Right atrium auricular region (tissue), 2 donors: ENCODE data around the gene SNRNP35. TPM values are rescaled to one million over a fixed set of nuclear protein-coding genes. Genes with fewer than 3 reads are reported as not detected.

Experiments used
- DNase-seq: peaks from one replicate; pipeline ENCODE4 v3.0.0-alpha.2; 2019; ENCODE audit warnings: low spot score
- H3K27ac ChIP-seq, 2 donors: fragments of 200-600 bp; sonication (generic); 1 replicate in 1 of 2; 2 replicates in 1 of 2; pipeline ENCODE4 v1.5.1; 2016 to 2019
- H3K27me3 ChIP-seq, 2 donors: fragments of 200-600 bp; sonication (generic); one replicate each; pipeline versions ENCODE4 v1.5.1 to v1.6.0; 2017 to 2019
- H3K36me3 ChIP-seq: fragments of 200-600 bp; sonication (generic); one replicate; pipeline ENCODE4 v1.5.1; 2016
- H3K4me1 ChIP-seq, 2 donors: fragments of 200-600 bp; sonication (generic); one replicate each; pipeline versions ENCODE4 v1.5.1 to v1.6.0; 2017 to 2019
- H3K4me3 ChIP-seq, 2 donors: fragments of 200-600 bp; sonication (generic); 1 replicate in 1 of 2; 2 replicates in 1 of 2; pipeline ENCODE4 v1.5.1; 2017 to 2019; ENCODE audit warnings: mild to moderate bottlenecking in 1 of 2, moderate library complexity in 1 of 2
- H3K9me3 ChIP-seq, 2 donors: fragments of 200-600 bp; sonication (generic); one replicate each; pipeline ENCODE4 v1.5.1; 2019
- CTCF ChIP-seq, 2 donors: fragments of 200-600 bp; sonication (generic); IDR thresholded peaks; one replicate each; pipeline ENCODE4 v1.5.1; 2019; ENCODE audit warnings: antibody characterized with exemption in 2 of 2
- total RNA-seq, 2 donors: library from RNA; depleted of rRNA; stranded (reverse); fragments of >200 nt; gene quantifications; one replicate each; pipeline ENCODE4 v1.1.0, GENCODE V29; 2016

Gene SNRNP35
- total RNA-seq, 2 donors from 2014 or later, result 17.4 to 18.4 TPM

DNA sequence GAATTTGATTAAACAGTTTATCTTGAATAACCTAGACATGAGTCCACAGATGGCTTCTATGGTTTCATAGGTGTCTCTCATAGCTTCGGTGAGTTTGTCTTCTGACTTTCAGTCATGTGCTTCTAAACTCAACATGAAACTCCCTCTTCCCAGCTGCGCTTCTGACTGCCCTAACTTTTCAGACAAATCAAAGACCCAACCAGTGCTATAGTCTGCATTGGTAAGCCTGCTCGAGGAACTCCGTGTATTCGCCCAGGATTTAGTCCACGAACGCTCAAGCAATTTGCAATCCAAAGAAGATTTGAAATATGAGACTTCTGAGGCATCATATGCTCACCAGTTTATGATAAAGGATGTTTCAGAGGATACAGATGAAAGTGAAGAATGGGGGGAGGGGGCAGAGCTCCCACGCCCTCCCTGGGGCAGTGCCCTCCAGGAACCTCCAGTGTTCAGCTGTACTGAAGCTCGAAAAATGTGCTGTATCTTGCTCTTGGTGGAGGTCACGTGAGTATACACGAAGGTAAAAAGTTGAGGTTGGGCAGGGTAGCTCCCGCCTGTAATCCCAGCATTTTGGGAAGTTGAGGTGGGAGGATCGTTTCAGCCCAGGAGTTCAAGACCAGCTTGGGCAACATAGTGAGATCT lies 16.3 kb upstream of the SNRNP35 start:
- Histone ChIP-seq H3K36me3 (no peaks in the 10 kb centered on the region), H3K4me3 (no peak overlapping the region), H3K27me3 (no peaks in the 10 kb centered on the region), H3K27ac (no peak overlapping the region), H3K4me1 (peaks cover 0 to 26% of the 10 kb centered on the region in 2 donors), H3K9me3 (no peaks in the 10 kb centered on the region)
- TF ChIP-seq CTCF (IDR thresholded peaks at IDR 0.05), result no peak
- no peak for DNase-seq

GRCh38 chr12:123442774-123443173 lies 15.2 kb upstream of the SNRNP35 start:
- no peak for DNase-seq
- H3K36me3 ChIP-seq, result no peaks in the 10 kb centered on the region
- no peak for TF ChIP-seq CTCF (IDR thresholded peaks at IDR 0.05)
- H3K9me3 ChIP-seq, result no peaks in the 10 kb centered on the region
- no peak overlapping the region for H3K4me3 ChIP-seq
- H3K27ac ChIP-seq, result no peak overlapping the region
- H3K4me1 ChIP-seq, result peaks cover 0 to 22% of the 10 kb centered on the region in 2 donors
- H3K27me3 ChIP-seq, result no peaks in the 10 kb centered on the region

DNA sequence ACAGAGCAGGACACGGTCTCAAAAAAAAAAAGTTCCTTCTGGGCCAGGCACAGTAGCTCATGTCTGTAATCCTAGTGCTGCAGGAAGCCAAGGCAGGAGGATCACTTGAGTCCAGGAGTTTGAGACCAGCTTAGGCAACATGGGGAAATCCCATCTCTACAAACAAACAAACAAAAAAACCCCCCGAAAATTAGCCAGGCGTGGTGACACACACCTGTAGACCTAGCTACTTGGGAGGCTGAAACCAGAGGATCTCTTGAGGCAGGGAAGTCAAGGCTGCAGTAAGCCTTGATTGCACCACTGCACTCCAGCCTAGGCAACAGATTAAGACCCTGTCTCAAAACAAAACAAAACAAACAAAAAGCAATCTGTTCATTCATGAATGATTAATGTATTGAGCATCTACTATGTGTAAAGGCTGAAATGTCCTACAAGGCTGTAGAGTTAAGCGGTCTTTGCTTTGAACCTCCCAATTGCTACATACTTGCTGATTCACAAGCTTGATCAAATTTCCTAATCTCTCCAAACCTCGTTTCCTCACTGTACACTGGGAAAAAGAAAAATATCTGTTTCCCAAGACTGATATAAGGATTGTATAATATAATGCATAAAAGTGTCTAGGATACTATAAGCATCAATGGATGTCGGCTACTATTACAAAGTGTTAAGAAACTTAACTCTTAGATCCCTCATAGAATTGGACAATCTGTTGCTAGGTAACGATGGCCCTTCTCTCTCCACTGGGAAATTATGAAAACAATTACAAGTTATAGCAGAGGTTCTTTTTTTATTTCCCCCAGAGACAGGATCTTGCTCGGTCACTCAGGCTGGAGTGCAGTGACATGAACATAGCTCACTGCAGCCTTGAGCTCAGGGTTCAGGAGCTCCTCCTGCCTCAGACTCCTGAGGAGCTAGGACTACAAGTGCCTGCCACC lies 13.6 kb upstream of the SNRNP35 start:
- DNase-seq, result no peak
- H3K36me3 ChIP-seq, result no peaks in the 10 kb centered on the region
- no peak for TF ChIP-seq CTCF (IDR thresholded peaks at IDR 0.05)
- H3K27me3 ChIP-seq, result no peaks in the 10 kb centered on the region
- peaks cover 0 to 22% of the 10 kb centered on the region in 2 donors for H3K4me1 ChIP-seq
- H3K9me3 ChIP-seq, result no peaks in the 10 kb centered on the region
- no peak overlapping the region for H3K4me3 ChIP-seq
- H3K27ac ChIP-seq, result peak overlapping the region in 1 of 2 donors; percentile 74

DNA sequence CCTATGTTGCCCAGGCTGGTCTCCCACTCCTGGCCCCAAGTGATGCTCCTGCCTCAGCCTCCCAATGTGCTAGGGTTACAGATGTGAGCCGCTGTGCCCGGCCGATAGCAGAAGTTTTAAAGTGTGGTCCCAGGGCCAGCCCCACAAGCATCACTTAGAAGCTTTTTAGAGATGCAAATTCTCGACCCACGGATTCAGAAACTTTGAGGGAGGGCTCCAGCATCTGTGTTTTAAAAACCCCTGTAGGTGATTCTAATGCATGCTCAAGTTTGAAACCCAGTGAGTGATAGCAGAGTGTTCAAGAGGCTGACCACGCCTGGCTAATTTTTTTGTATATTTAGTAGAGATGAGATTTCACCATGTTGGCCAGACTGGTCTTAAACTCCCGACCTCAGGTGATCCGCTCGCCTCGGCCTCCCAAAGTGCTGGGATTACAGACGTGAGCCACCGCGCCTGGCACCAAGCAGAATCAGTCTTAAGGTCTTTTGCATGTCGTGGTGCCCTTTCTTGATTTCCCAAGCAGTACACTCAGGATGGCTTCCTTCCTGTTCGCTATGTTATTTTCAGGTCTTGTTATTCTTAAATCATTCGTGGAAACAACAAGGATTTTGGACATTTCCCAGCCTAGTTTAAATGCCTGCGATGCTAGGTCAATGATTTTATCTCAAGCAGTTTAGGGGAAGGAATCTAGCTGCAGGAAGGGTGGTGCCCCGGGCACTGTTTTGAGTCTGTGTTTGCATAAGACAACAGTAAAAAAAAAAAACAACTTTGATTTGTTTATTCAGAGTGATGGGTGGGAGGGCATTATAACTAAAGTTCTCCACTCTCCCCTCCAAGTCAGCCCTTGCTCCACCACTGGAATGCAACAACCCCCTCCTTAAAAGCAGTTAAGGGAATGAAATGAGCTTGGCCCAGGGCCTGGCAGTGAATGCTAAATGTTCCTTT lies 12.3 kb upstream of the SNRNP35 start:
- TF ChIP-seq CTCF (IDR thresholded peaks at IDR 0.05), result no peak
- H3K27me3 ChIP-seq, result no peaks in the 10 kb centered on the region
- no peaks in the 10 kb centered on the region for H3K9me3 ChIP-seq
- H3K27ac ChIP-seq, result peak overlapping the region; percentile 37 to 74
- no peak overlapping the region for H3K4me3 ChIP-seq
- peaks cover 0 to 22% of the 10 kb centered on the region in 2 donors for H3K4me1 ChIP-seq
- peak; percentile 68 for DNase-seq
- no peaks in the 10 kb centered on the region for H3K36me3 ChIP-seq

DNA sequence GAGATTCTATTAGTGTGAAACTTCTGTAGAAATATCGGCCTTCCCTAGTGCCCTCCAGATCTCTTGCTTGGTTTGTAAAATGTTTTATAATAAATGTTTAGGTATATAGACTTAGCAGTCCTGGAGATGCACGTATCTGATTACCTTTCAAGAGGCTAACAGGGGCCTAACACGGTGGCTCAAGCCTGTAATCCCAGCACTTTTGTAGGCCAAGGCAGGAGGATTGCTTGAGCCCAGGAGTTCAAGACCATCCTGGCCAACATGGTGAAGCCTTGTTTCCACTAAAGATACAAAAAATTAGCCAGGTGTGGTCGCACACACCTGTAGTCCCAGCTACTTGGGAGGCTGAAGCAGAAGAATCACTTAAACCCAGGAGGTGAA lies 11.6 kb upstream of the SNRNP35 start:
- peak overlapping the region; percentile 37 to 74 for H3K27ac ChIP-seq
- no peak for DNase-seq

More for the DNA sequence above, 11.6 kb upstream of the SNRNP35 start:
- no peak for TF ChIP-seq CTCF (IDR thresholded peaks at IDR 0.05)
- Histone ChIP-seq H3K4me1 (peaks cover 0 to 22% of the 10 kb centered on the region in 2 donors), H3K9me3 (no peaks in the 10 kb centered on the region), H3K4me3 (no peak overlapping the region), H3K27me3 (no peaks in the 10 kb centered on the region), H3K36me3 (no peaks in the 10 kb centered on the region)
